H9 (cell line): ENCODE measurements around the gene COL23A1. TPM values are rescaled to one million over a fixed set of nuclear protein-coding genes. Genes with fewer than 3 reads are reported as not detected.

ENCODE experiments used
- DNase-seq: peaks from one replicate; pipeline ENCODE4 v3.0.0-alpha.2; 2017
- H2AFZ ChIP-seq: one replicate; pipeline ENCODE4 v1.6.1; 2013; ENCODE audit warnings: mild to moderate bottlenecking, low read length, control low read depth, moderate library complexity
- H2AK5ac ChIP-seq: 2 replicates; pipeline ENCODE4 v1.6.1; 2013; ENCODE audit warnings: low read length, control low read depth, mixed read lengths; ENCODE audit not compliant: insufficient read length
- H2BK120ac ChIP-seq: one replicate; pipeline ENCODE4 v1.6.1; 2013; ENCODE audit warnings: low read depth, mild to moderate bottlenecking, low read length, control low read depth, inconsistent platforms; ENCODE audit not compliant: poor library complexity, severe bottlenecking
- H2BK12ac ChIP-seq: 2 replicates; pipeline ENCODE4 v1.6.1; 2013; ENCODE audit warnings: low read length, control low read depth, mixed read lengths, low read depth; ENCODE audit not compliant: insufficient read length
- H2BK15ac ChIP-seq: 2 replicates; pipeline ENCODE4 v1.6.1; 2013; ENCODE audit warnings: low read depth, low read length, control low read depth
- H2BK20ac ChIP-seq: one replicate; pipeline ENCODE4 v1.6.1; 2013; ENCODE audit warnings: low read depth, mild to moderate bottlenecking, low read length, control low read depth, inconsistent platforms; ENCODE audit not compliant: poor library complexity, severe bottlenecking
- H2BK5ac ChIP-seq: 2 replicates; pipeline ENCODE4 v1.6.1; 2013; ENCODE audit warnings: low read length, control low read depth, mixed read lengths; ENCODE audit not compliant: insufficient read length
- H3K14ac ChIP-seq: 2 replicates; pipeline ENCODE4 v1.6.1; 2013; ENCODE audit warnings: low read length, control low read depth; ENCODE audit not compliant: insufficient read depth
- H3K18ac ChIP-seq: 2 replicates; pipeline ENCODE4 v1.6.1; 2013; ENCODE audit warnings: low read depth, mild to moderate bottlenecking, mixed read lengths, low read length, control low read depth; ENCODE audit not compliant: insufficient read length
- H3K23ac ChIP-seq: 2 replicates; pipeline ENCODE4 v1.6.1; 2013; ENCODE audit warnings: low read length, control low read depth, mixed read lengths, low read depth; ENCODE audit not compliant: insufficient read length
- H3K23me2 ChIP-seq: 2 replicates; pipeline ENCODE4 v1.6.1; 2013; ENCODE audit warnings: low read depth, mild to moderate bottlenecking, mixed read lengths, low read length, control low read depth; ENCODE audit not compliant: insufficient read length, poor library complexity, severe bottlenecking
- H3K27ac ChIP-seq: 2 replicates; pipeline ENCODE4 v1.5.1; 2013; ENCODE audit warnings: low read length, control low read depth, mixed read lengths, low read depth; ENCODE audit not compliant: insufficient read length
- H3K27me3 ChIP-seq: 2 replicates; pipeline ENCODE4 v1.6.1; 2013; ENCODE audit warnings: low read length, control low read depth, inconsistent platforms; ENCODE audit not compliant: insufficient read depth
- H3K4ac ChIP-seq: 2 replicates; pipeline ENCODE4 v1.6.1; 2013; ENCODE audit warnings: low read depth, mild to moderate bottlenecking, control low read depth, inconsistent platforms, low read length, moderate library complexity
- H3K4me1 ChIP-seq: 2 replicates; pipeline ENCODE4 v1.6.1; 2013; ENCODE audit warnings: low read length, control low read depth, inconsistent platforms; ENCODE audit not compliant: insufficient read depth
- H3K4me2 ChIP-seq: 2 replicates; pipeline ENCODE4 v1.6.1; 2013; ENCODE audit warnings: low read length, control low read depth, mixed read lengths; ENCODE audit not compliant: insufficient read length, insufficient read depth
- H3K56ac ChIP-seq: 2 replicates; pipeline ENCODE4 v1.6.1; 2013; ENCODE audit warnings: low read depth, mild to moderate bottlenecking, mixed read lengths, low read length, control low read depth; ENCODE audit not compliant: insufficient read length
- H3K79me1 ChIP-seq: 2 replicates; pipeline ENCODE4 v1.6.1; 2013; ENCODE audit warnings: low read depth, mild to moderate bottlenecking, moderate library complexity, low read length, control low read depth, inconsistent platforms; ENCODE audit not compliant: insufficient read depth, poor library complexity, severe bottlenecking
- H3K79me2 ChIP-seq: 2 replicates; pipeline ENCODE4 v1.6.1; 2013; ENCODE audit warnings: low read length, control low read depth, inconsistent platforms; ENCODE audit not compliant: insufficient read depth
- H3K9ac ChIP-seq: 2 replicates; pipeline ENCODE4 v1.6.1; 2013; ENCODE audit warnings: low read length, control low read depth, mixed read lengths; ENCODE audit not compliant: insufficient read length; ENCODE audit errors: extremely low read depth
- H3K9me3 ChIP-seq: one replicate; pipeline ENCODE4 v1.6.1; 2013; ENCODE audit warnings: low read depth, low read length, inconsistent platforms; ENCODE audit not compliant: control insufficient read depth
- H3T11ph ChIP-seq: one replicate; pipeline ENCODE4 v1.6.1; 2013; ENCODE audit warnings: mild to moderate bottlenecking, low read length, control low read depth, inconsistent platforms
- H4K20me1 ChIP-seq: one replicate; pipeline ENCODE4 v1.6.1; 2013; ENCODE audit not compliant: control insufficient read depth, insufficient read length, insufficient read depth
- H4K5ac ChIP-seq: 2 replicates; pipeline ENCODE4 v1.6.1; 2013; ENCODE audit warnings: low read depth, mild to moderate bottlenecking, mixed read lengths, low read length, control low read depth; ENCODE audit not compliant: insufficient read length
- H4K8ac ChIP-seq: replicated peaks from 2 replicates; pipeline ENCODE4 v1.6.1; 2013; ENCODE audit warnings: low read length, control low read depth, mixed read lengths, low read depth; ENCODE audit not compliant: insufficient read length
- H4K91ac ChIP-seq: 2 replicates; pipeline ENCODE4 v1.6.1; 2013; ENCODE audit warnings: low read depth, mild to moderate bottlenecking, moderate library complexity, mixed read lengths, low read length, control low read depth; ENCODE audit not compliant: insufficient read length
- H3K27ac Mint-ChIP-seq, 3 experiments: 2 replicates in 2 of 3; 3 replicates in 1 of 3; pipeline ENCODE4 v1.8.0; 2020 to 2021; ENCODE audit warnings: mixed read lengths in 3 of 3, mild to moderate bottlenecking in 1 of 3, moderate library complexity in 1 of 3
- H3K27me3 Mint-ChIP-seq: 2 replicates; pipeline ENCODE4 v1.8.0; 2021; ENCODE audit warnings: low read depth, mild to moderate bottlenecking, moderate library complexity, mixed read lengths
- H3K36me3 Mint-ChIP-seq, 3 experiments: 2 replicates in 2 of 3; 3 replicates in 1 of 3; pipeline ENCODE4 v1.8.0; 2020 to 2021; ENCODE audit warnings: low read depth in 3 of 3, mixed read lengths in 3 of 3; ENCODE audit not compliant: insufficient read depth in 1 of 3
- H3K4me1 Mint-ChIP-seq, 2 experiments: 2 replicates each; pipeline ENCODE4 v1.8.0; 2020; ENCODE audit warnings: mixed read lengths in 2 of 2
- H3K4me3 Mint-ChIP-seq, 2 experiments: 2 replicates in 1 of 2; 3 replicates in 1 of 2; pipeline ENCODE4 v1.8.0; 2020 to 2021; ENCODE audit warnings: mild to moderate bottlenecking in 2 of 2, mixed read lengths in 2 of 2, moderate library complexity in 1 of 2
- H3K9me3 Mint-ChIP-seq, 2 experiments: 2 replicates in 1 of 2; 3 replicates in 1 of 2; pipeline ENCODE4 v1.8.0; 2020; ENCODE audit warnings: mild to moderate bottlenecking in 2 of 2, mixed read lengths in 2 of 2, moderate library complexity in 1 of 2
- WGBS: extraction: QIAGEN DNeasy Blood & Tissue Kit; methylation state at CpG from one replicate; pipeline ENCODE4 v1.1.7; 2013; ENCODE audit warnings: missing lambda C conversion rate, low lambda C conversion rate, mixed read lengths; ENCODE audit not compliant: insufficient read length; ENCODE audit errors: extremely low coverage; 5-methylcytosine and 5-hydroxymethylcytosine counted together
- total RNA-seq: library from RNA; stranded (reverse); gene quantifications from 2 replicates; pipeline ENCODE4 v1.2.1, GENCODE V29; 2021
- TF ChIP-seq, protein P1 (sequence below): fragments of 200-600 bp; sonication (generic); conservative IDR thresholded peaks from 3 replicates; pipeline ENCODE4 v1.8.0; 2021; ENCODE audit warnings: antibody characterized with exemption, mild to moderate bottlenecking

COL23A1 gene
- total RNA-seq, 1 experiment from 2014 or later: 2.6 TPM

DNA sequence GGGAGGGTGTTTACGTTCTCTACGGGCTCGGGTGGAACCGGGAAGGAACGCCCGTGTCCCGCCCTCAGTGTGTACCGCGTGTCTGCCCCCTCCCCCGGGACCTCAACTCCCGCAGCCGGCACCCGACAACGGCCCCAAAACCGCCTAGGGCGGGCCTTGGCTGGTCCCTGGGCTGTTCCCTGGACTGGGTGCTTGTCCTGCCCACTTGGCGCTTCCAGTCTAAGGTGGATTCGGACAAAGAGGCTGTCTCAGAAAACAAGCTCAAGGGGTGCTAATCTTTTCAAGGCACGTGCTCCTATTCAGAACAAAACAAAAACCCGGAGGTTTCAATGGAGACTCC, 37.0 kb upstream of the COL23A1 start:
- no peak overlapping the region for H3K56ac ChIP-seq
- no peak overlapping the region for H2BK5ac ChIP-seq
- Mint-ChIP-seq H3K4me1 (peaks cover 23 to 36% of the 10 kb centered on the region in 2 experiments), H3K4me3 (peak overlapping the region; percentile 74 to 96), H3K27ac (peak overlapping the region in 1 of 3 experiments; percentile 60; a peak in 1 of 7 replicates), H3K27me3 (peaks cover 47% of the 10 kb centered on the region), H3K36me3 (peaks cover 0 to 8% (median 4%) of the 10 kb centered on the region in 3 experiments; a peak in 6 of 7 replicates), H3K9me3 (peaks cover 0 to 6% of the 10 kb centered on the region in 2 experiments; a peak in 3 of 5 replicates)
- H4K91ac ChIP-seq: no peak overlapping the region
- H3K9ac ChIP-seq: no peak overlapping the region
- H3K18ac ChIP-seq: peak overlapping the region; percentile 52
- no peaks in the 10 kb centered on the region for H3K9me3 ChIP-seq
- H2AFZ ChIP-seq: no peak overlapping the region
- no peak overlapping the region for H2BK20ac ChIP-seq
- no peak overlapping the region for H2AK5ac ChIP-seq
- H3K4me1 ChIP-seq: peaks cover 9% of the 10 kb centered on the region; the same call in 1 of the 2 replicates
- H2BK120ac ChIP-seq: no peak overlapping the region
- WGBS: no CpG with 5 or more reads among the region's 20 CpGs
- peak overlapping the region; percentile 75 for H3K4me2 ChIP-seq
- H2BK12ac ChIP-seq: no peak overlapping the region
- H4K20me1 ChIP-seq: no peaks in the 10 kb centered on the region
- no peak overlapping the region for H3K27ac ChIP-seq
- H4K8ac ChIP-seq: no peak overlapping the region
- TF ChIP-seq, protein P1, sequence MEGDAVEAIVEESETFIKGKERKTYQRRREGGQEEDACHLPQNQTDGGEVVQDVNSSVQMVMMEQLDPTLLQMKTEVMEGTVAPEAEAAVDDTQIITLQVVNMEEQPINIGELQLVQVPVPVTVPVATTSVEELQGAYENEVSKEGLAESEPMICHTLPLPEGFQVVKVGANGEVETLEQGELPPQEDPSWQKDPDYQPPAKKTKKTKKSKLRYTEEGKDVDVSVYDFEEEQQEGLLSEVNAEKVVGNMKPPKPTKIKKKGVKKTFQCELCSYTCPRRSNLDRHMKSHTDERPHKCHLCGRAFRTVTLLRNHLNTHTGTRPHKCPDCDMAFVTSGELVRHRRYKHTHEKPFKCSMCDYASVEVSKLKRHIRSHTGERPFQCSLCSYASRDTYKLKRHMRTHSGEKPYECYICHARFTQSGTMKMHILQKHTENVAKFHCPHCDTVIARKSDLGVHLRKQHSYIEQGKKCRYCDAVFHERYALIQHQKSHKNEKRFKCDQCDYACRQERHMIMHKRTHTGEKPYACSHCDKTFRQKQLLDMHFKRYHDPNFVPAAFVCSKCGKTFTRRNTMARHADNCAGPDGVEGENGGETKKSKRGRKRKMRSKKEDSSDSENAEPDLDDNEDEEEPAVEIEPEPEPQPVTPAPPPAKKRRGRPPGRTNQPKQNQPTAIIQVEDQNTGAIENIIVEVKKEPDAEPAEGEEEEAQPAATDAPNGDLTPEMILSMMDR: no peak
- no peak overlapping the region for H3K23ac ChIP-seq
- H3K27me3 ChIP-seq: no peaks in the 10 kb centered on the region
- peaks cover 10% of the 10 kb centered on the region; the same call in 1 of the 2 replicates for H3K79me2 ChIP-seq
- H3K4ac ChIP-seq: no peak overlapping the region
- H3T11ph ChIP-seq: peak overlapping the region; percentile 22
- no peak for DNase-seq
- no peak overlapping the region for H4K5ac ChIP-seq
- no peak overlapping the region for H2BK15ac ChIP-seq
- peaks cover 11% of the 10 kb centered on the region for H3K23me2 ChIP-seq
- peaks cover 4% of the 10 kb centered on the region for H3K79me1 ChIP-seq
- H3K14ac ChIP-seq: peak overlapping the region; percentile 66; the same call in 1 of the 2 replicates
